ENCODE data around the gene MEN1.

DNA sequence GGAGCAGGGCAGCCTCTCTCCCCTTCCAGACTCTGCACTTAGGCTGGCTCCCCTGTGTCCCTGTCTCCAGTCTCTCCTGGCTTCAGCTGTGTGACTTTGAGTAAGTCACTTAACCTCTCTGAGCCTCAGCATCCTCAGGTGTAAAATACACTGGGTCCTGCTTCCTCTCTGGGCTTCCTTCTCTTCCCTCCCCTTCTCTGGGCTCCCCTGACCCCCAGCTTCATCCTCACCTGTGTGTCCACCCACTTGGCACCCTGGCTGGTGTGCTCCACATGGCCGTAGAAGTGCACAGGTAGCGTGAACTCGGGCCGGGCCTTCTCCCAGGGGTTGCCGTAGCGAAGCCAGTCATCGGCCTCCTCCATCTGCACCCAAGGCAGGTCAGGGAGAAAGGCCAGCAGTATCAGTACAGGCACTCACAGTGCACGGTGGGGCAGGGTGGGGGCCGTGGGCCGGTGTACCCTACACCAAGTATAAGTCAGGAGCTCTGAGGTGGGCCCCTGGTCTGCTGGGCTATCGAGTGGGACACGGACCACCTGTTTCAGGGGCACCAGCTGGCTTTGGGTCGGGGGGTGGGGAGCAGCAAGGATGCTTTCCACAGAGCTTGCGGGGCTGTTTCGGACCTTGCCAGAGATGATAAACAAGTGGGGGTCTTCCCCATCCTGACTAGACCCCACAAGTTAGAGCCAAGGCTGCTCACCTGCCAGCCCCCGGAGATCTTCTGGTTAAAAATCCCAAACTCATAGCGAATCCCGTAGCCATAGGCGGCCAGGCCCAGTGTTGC lies 52.6 kb downstream of the MEN1 start:
- TF ChIP-seq CTCF (IDR thresholded peaks at IDR 0.05) (no peak), POLR2A (IDR thresholded peaks at IDR 0.05) (no peak)
